Stimulated activated CD4-positive, alpha-beta T cell treated with anti-CD3 and anti-CD28 coated beads, Interleukin-4, amount 100 ng/mL, for 24 hours (primary cell): ENCODE results near the gene SNX8.

Source experiments
- DNase-seq: peaks from one replicate; pipeline ENCODE4 v3.0.0-alpha.2; 2020

Gene SNX8

GRCh38 chr7:2259480-2259879 is 54.8 kb downstream of the SNX8 start:
- no peak for DNase-seq

- no peak for DNase-seq
Observed at GRCh38 chr7:2258661-2259365, 55.4 kb downstream of the SNX8 start.

- no peak for DNase-seq
Observed at GRCh38 chr7:2257651-2258050, 56.6 kb downstream of the SNX8 start.

GRCh38 chr7:2257046-2257551 is 57.1 kb downstream of the SNX8 start:
- DNase-seq: no peak

- DNase-seq: no peak
Observed at GRCh38 chr7:2256306-2257045, 57.8 kb downstream of the SNX8 start.

GRCh38 chr7:2255145-2256139 is 58.8 kb downstream of the SNX8 start:
- DNase-seq: no peak

- no peak for DNase-seq
Observed at GRCh38 chr7:2254429-2255144, 59.7 kb downstream of the SNX8 start.

- DNase-seq: no peak
Observed at GRCh38 chr7:2253525-2254244, 60.6 kb downstream of the SNX8 start.

GRCh38 chr7:2253021-2253420 is 61.2 kb downstream of the SNX8 start:
- no peak for DNase-seq

- no peak for DNase-seq
Observed at GRCh38 chr7:2251841-2252771, 62.1 kb downstream of the SNX8 start.

- DNase-seq: no peak
Observed at GRCh38 chr7:2251381-2251780, 62.9 kb downstream of the SNX8 start.

GRCh38 chr7:2249744-2250323 is 64.4 kb downstream of the SNX8 start:
- DNase-seq: no peak

GRCh38 chr7:2248984-2249694 is 65.1 kb downstream of the SNX8 start:
- DNase-seq: peak; percentile 13

GRCh38 chr7:2247141-2247995 is 66.9 kb downstream of the SNX8 start:
- DNase-seq: peak; percentile 27

- no peak for DNase-seq
Observed at GRCh38 chr7:2245883-2246675, 68.2 kb downstream of the SNX8 start.

- DNase-seq: no peak
Observed at GRCh38 chr7:2244404-2244995, 69.7 kb downstream of the SNX8 start.

- DNase-seq: no peak
Observed at GRCh38 chr7:2243458-2243857, 70.8 kb downstream of the SNX8 start.
